Natural killer cell (primary cell): ENCODE data around the gene PSKH1. TPM values are rescaled to one million over a fixed set of nuclear protein-coding genes. Genes with fewer than 3 reads are reported as not detected.

Experiments used
- ATAC-seq, 3 donors: fragments of 150-1000 bp in 2 of 3; fragments of 200-7000 bp in 1 of 3; cut with Tn5 transposase; 1 replicate in 1 of 3; 2 replicates in 2 of 3; pipeline ENCODE4 v1.10.0; 2021; ENCODE audit warnings: mild to moderate bottlenecking in 2 of 3, moderate library complexity in 2 of 3
- DNase-seq, 2 donors: peaks; one replicate each; pipeline versions ENCODE4 v3.0.0 to v3.0.0-alpha.2; 2013 to 2021; ENCODE audit warnings: mixed read lengths in 1 of 2
- H3K27ac ChIP-seq: one replicate; pipeline ENCODE4 v1.5.1; 2013; ENCODE audit warnings: mild to moderate bottlenecking, low read length
- H3K27me3 ChIP-seq: one replicate; pipeline ENCODE4 v1.6.1; 2013; ENCODE audit warnings: low read length; ENCODE audit not compliant: control insufficient read depth, insufficient read depth
- H3K36me3 ChIP-seq: one replicate; pipeline ENCODE4 v1.6.1; 2013; ENCODE audit warnings: low read length; ENCODE audit not compliant: control insufficient read depth, insufficient read depth
- H3K4me1 ChIP-seq: one replicate; pipeline ENCODE4 v1.6.1; 2013; ENCODE audit warnings: low read length; ENCODE audit not compliant: control insufficient read depth, insufficient read depth
- H3K4me3 ChIP-seq: one replicate; pipeline ENCODE4 v1.5.1; 2013; ENCODE audit warnings: low read length
- H3K9me3 ChIP-seq: one replicate; pipeline ENCODE4 v1.6.1; 2013; ENCODE audit warnings: low read length; ENCODE audit not compliant: control insufficient read depth, insufficient read depth
- H3K27ac Mint-ChIP-seq, 2 donors: one replicate each; pipeline ENCODE4 v1.8.0; 2022; ENCODE audit warnings: mild to moderate bottlenecking in 2 of 2, mixed read lengths in 2 of 2, moderate library complexity in 1 of 2
- H3K27me3 Mint-ChIP-seq, 2 donors: one replicate each; pipeline ENCODE4 v1.8.0; 2022; ENCODE audit warnings: low read depth in 2 of 2, mixed read lengths in 2 of 2
- H3K36me3 Mint-ChIP-seq: one replicate; pipeline ENCODE4 v1.8.0; 2022; ENCODE audit warnings: mixed read lengths
- H3K4me1 Mint-ChIP-seq, 2 donors: one replicate each; pipeline ENCODE4 v1.8.0; 2022; ENCODE audit warnings: mixed read lengths in 2 of 2
- H3K4me3 Mint-ChIP-seq: one replicate; pipeline ENCODE4 v1.8.0; 2022; ENCODE audit warnings: mild to moderate bottlenecking, moderate library complexity, mixed read lengths
- H3K9me3 Mint-ChIP-seq, 2 donors: one replicate each; pipeline ENCODE4 v1.8.0; 2022; ENCODE audit warnings: mixed read lengths in 2 of 2
- CTCF ChIP-seq: fragments of 200-600 bp; IDR thresholded peaks from one replicate; pipeline ENCODE4 v1.8.0; 2022; ENCODE audit warnings: antibody characterized with exemption
- WGBS: methylation state at CpG from one replicate; pipeline ENCODE4 v1.1.7; 2013; ENCODE audit warnings: missing lambda C conversion rate; ENCODE audit not compliant: insufficient coverage; 5-methylcytosine and 5-hydroxymethylcytosine counted together
- intact Hi-C: fragments of 100-400 bp; cut with micrococcal nuclease; formaldehyde crosslinking; loops from one replicate; pipeline ENCODE4 v1.14.2; 2022
- total RNA-seq, 4 donors: library from RNA; stranded (reverse); fragments of 120-200 nt in 1 of 4; gene quantifications; one replicate each; pipeline versions ENCODE4 v1.2.3 to v1.2.4, GENCODE V29; 2013 to 2022

Gene PSKH1
- total RNA-seq, 3 donors from 2014 or later (not counting 1 experiment from before 2014, with no cell fraction given) = 16.8 to 24.7 (median 19.5) TPM

GRCh38 chr16:67964477-67965131 lies 71.5 kb downstream of the PSKH1 start:
- peaks cover 17% of the 10 kb centered on the region for H3K36me3 ChIP-seq
- no peak for TF ChIP-seq CTCF
- H3K27me3 ChIP-seq = no peaks in the 10 kb centered on the region
- Mint-ChIP-seq H3K27ac (no peak overlapping the region), H3K4me1 (peaks cover 22 to 24% of the 10 kb centered on the region in 2 donors), H3K4me3 (no peak overlapping the region), H3K36me3 (no peaks in the 10 kb centered on the region), H3K9me3 (no peaks in the 10 kb centered on the region), H3K27me3 (no peaks in the 10 kb centered on the region)
- peaks cover 26% of the 10 kb centered on the region for H3K4me1 ChIP-seq
- WGBS = 92% methylated on average over 6 of the region's 6 CpGs
- no peaks in the 10 kb centered on the region for H3K9me3 ChIP-seq
- DNase-seq (no peak), ATAC-seq (no peak)
- no peak overlapping the region for H3K4me3 ChIP-seq
- no peak overlapping the region for H3K27ac ChIP-seq
- intact Hi-C loops = no loop called here

- TF ChIP-seq CTCF = no peak
- Mint-ChIP-seq H3K4me3 (no peak overlapping the region), H3K4me1 (peaks cover 22 to 27% of the 10 kb centered on the region in 2 donors), H3K36me3 (no peaks in the 10 kb centered on the region), H3K27me3 (no peaks in the 10 kb centered on the region), H3K9me3 (no peaks in the 10 kb centered on the region), H3K27ac (no peak overlapping the region)
- Histone ChIP-seq H3K4me1 (peaks cover 27% of the 10 kb centered on the region), H3K9me3 (no peaks in the 10 kb centered on the region), H3K4me3 (no peak overlapping the region), H3K27me3 (no peaks in the 10 kb centered on the region), H3K36me3 (peaks cover 11% of the 10 kb centered on the region), H3K27ac (no peak overlapping the region)
- DNase-seq = no peak
- intact Hi-C loops = no loop called here
- no peak for ATAC-seq
- 95% methylated on average over 11 of the region's 11 CpGs for WGBS
Observed at GRCh38 chr16:67965668-67966548, 72.9 kb downstream of the PSKH1 start.

GRCh38 chr16:67966549-67967182 lies 73.6 kb downstream of the PSKH1 start:
- Mint-ChIP-seq H3K27ac (peak overlapping the region in 1 of 2 donors; percentile 89), H3K9me3 (no peaks in the 10 kb centered on the region), H3K36me3 (no peaks in the 10 kb centered on the region), H3K27me3 (no peaks in the 10 kb centered on the region), H3K4me3 (peak overlapping the region; percentile 96), H3K4me1 (peaks cover 22 to 27% of the 10 kb centered on the region in 2 donors)
- no peak for DNase-seq
- Histone ChIP-seq H3K27me3 (no peaks in the 10 kb centered on the region), H3K4me1 (peaks cover 27% of the 10 kb centered on the region), H3K4me3 (no peak overlapping the region), H3K9me3 (no peaks in the 10 kb centered on the region), H3K36me3 (peaks cover 4% of the 10 kb centered on the region), H3K27ac (no peak overlapping the region)
- no peak for ATAC-seq
- no peak for TF ChIP-seq CTCF
- WGBS = 97% methylated on average over 3 of the region's 3 CpGs
- intact Hi-C loops = no loop called here
